Testis (tissue), 3 donors: ENCODE results near the gene ADRA1B. TPM values are rescaled to one million over a fixed set of nuclear protein-coding genes. Genes with fewer than 3 reads are reported as not detected.

ENCODE experiments used
- DNase-seq: peaks from one replicate; pipeline ENCODE4 v3.0.0-alpha.2; 2019
- H3K27ac ChIP-seq, 2 donors: fragments of 200-600 bp; sonication (generic); one replicate each; pipeline ENCODE4 v1.5.1; 2019
- H3K27me3 ChIP-seq: fragments of 200-600 bp; sonication (generic); one replicate; pipeline ENCODE4 v1.5.1; 2019
- H3K36me3 ChIP-seq: fragments of 200-600 bp; sonication (generic); one replicate; pipeline ENCODE4 v1.5.1; 2017; ENCODE audit warnings: low read depth; ENCODE audit errors: missing control alignments
- H3K4me1 ChIP-seq: fragments of 200-600 bp; sonication (generic); one replicate; pipeline ENCODE4 v1.5.1; 2019
- H3K4me3 ChIP-seq, 2 donors: fragments of 200-600 bp; sonication (generic); one replicate each; pipeline ENCODE4 v1.5.1; 2017 to 2019
- H3K9me3 ChIP-seq: fragments of 200-600 bp; sonication (generic); one replicate; pipeline ENCODE4 v1.5.1; 2017
- CTCF ChIP-seq, 3 experiments: fragments of 450-650 bp in 2 of 3; fragments of 200-600 bp in 1 of 3; sonication (generic) in 1 of 3; IDR thresholded peaks; one replicate each; pipeline ENCODE4 v1.5.1; 2016 to 2019; ENCODE audit warnings: antibody characterized with exemption in 3 of 3, mild to moderate bottlenecking in 2 of 3, moderate library complexity in 1 of 3
- POLR2A ChIP-seq: fragments of 450-650 bp; IDR thresholded peaks from one replicate; pipeline ENCODE4 v1.6.1; 2017; ENCODE audit warnings: antibody characterized with exemption, mild to moderate bottlenecking, moderate library complexity
- WGBS, 2 donors: methylation state at CpG; one replicate each; pipeline ENCODE4 v1.1.5; 2018; 5-methylcytosine and 5-hydroxymethylcytosine counted together
- intact Hi-C: fragments of 100-400 bp; cut with DNase I; formaldehyde crosslinking; loops from one replicate; pipeline ENCODE4 v1.15.1; 2023; ENCODE audit warnings: low total_unique reads
- polyA plus RNA-seq: library from polyadenylated mRNA; stranded (reverse); fragments of 350-450 nt; fragmentation: Illumina TruSeq; extraction: RNeasy Lipid Tissue Mini Kit (QIAGEN cat#74804); gene quantifications from one replicate; pipeline ENCODE4 v1.2.3, GENCODE V29; 2014; ENCODE audit warnings: low read depth, low replicate concordance; ENCODE audit not compliant: insufficient read depth
- total RNA-seq, 2 donors: library from RNA; depleted of rRNA; stranded (reverse); fragments of >200 nt; gene quantifications; one replicate each; pipeline ENCODE4 v1.2.3, GENCODE V29; 2016

Gene ADRA1B
- total and polyA plus RNA-seq, 3 donors from 2014 or later = 0.93 to 1.2 (median 1.1) TPM

GRCh38 chr5:159928122-159928909, 12.0 kb downstream of the ADRA1B start:
- no peak overlapping the region for H3K4me3 ChIP-seq
- 63 to 66% methylated on average over 12 of the region's 12 CpGs for WGBS, 2 donors
- no peak for TF ChIP-seq POLR2A
- TF ChIP-seq CTCF (IDR thresholded peaks at IDR 0.05) = no peak
- no peaks in the 10 kb centered on the region for H3K9me3 ChIP-seq
- DNase-seq = no peak
- H3K4me1 ChIP-seq = no peaks in the 10 kb centered on the region
- H3K27ac ChIP-seq = no peak overlapping the region
- intact Hi-C loops = no loop called here
- no peaks in the 10 kb centered on the region for H3K36me3 ChIP-seq
- H3K27me3 ChIP-seq = no peaks in the 10 kb centered on the region

- Histone ChIP-seq H3K9me3 (no peaks in the 10 kb centered on the region), H3K27ac (no peak overlapping the region), H3K4me3 (no peak overlapping the region), H3K27me3 (no peaks in the 10 kb centered on the region), H3K36me3 (no peaks in the 10 kb centered on the region), H3K4me1 (no peaks in the 10 kb centered on the region)
- TF ChIP-seq CTCF (IDR thresholded peaks at IDR 0.05) = no peak
- TF ChIP-seq POLR2A = no peak
- DNase-seq = no peak
- 73 to 75% methylated on average over 1 of the region's 1 CpG for WGBS, 2 donors
- intact Hi-C loops = no loop called here
Measured at GRCh38 chr5:159929176-159929575, 12.9 kb downstream of the ADRA1B start.

- H3K9me3 ChIP-seq = no peaks in the 10 kb centered on the region
- DNase-seq = no peak
- 79 to 80% methylated on average over 10 of the region's 10 CpGs for WGBS, 2 donors
- no peak overlapping the region for H3K27ac ChIP-seq
- TF ChIP-seq POLR2A (no peak), CTCF (IDR thresholded peaks at IDR 0.05) (no peak)
- H3K36me3 ChIP-seq = no peaks in the 10 kb centered on the region
- peaks cover 3% of the 10 kb centered on the region for H3K4me1 ChIP-seq
- intact Hi-C loops = no loop called here
- H3K4me3 ChIP-seq = no peak overlapping the region
- H3K27me3 ChIP-seq = no peaks in the 10 kb centered on the region
Measured at GRCh38 chr5:159933531-159934485, 17.5 kb downstream of the ADRA1B start.

GRCh38 chr5:159935946-159936345, 19.7 kb downstream of the ADRA1B start:
- intact Hi-C loops = no loop called here
- Histone ChIP-seq H3K9me3 (no peaks in the 10 kb centered on the region), H3K27ac (no peak overlapping the region), H3K4me1 (peaks cover 3% of the 10 kb centered on the region), H3K4me3 (no peak overlapping the region), H3K27me3 (no peaks in the 10 kb centered on the region), H3K36me3 (no peaks in the 10 kb centered on the region)
- DNase-seq = no peak
- WGBS, 2 donors = 73 to 77% methylated on average over 1 of the region's 1 CpG
- TF ChIP-seq CTCF (IDR thresholded peaks at IDR 0.05) (no peak), POLR2A (no peak)
